Hematopoietic multipotent progenitor cell treated with erythropoietin and hydrocortisone succinate and interleukin-3 and kit ligand, for 15 days (in vitro differentiated cells): Measurements from ENCODE around the gene HOXD9.

Source experiments
- DNase-seq: peaks from one replicate; pipeline ENCODE4 v3.0.0-alpha.2; 2015; ENCODE audit warnings: low spot score

Gene HOXD9

DNA sequence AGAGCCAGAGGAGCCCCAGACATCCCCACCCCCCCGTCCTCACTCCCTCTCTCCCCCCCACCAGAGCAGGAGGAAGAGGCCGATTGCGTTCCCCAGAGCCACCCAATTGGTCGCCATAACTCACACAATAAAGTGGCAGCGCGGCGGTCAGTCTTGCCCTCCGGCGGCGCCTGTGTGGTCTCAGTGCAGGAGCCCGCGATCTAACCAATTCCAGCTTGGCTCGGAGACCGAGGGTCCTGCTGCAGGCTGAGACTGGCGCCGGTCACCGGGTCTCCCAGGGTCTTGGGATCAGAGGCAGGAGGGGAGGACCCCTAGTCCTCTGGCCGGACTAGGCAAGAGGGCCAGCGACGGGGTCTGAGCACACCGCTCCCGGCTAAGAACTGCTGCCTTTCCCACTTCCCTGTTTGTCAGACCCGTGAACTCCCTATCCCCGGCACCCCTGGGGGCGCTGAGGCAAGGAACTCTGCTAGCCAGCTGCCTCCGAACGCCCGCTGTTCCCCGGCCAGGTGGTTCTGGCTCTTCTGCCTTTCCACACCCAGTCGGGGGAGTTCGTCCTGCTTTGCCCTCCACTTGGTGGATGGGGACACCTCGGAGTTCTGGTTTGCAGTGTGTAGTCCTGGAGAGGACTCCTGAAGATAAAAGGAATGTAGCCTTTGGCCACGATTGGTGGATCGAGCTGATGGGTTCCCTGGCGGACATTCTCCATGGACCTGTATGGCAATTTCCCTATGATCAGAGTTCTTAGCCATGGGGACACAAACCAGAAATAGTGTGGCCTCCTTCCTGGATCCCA, 24.0 kb upstream of the HOXD9 start:
- no peak for DNase-seq

DNA sequence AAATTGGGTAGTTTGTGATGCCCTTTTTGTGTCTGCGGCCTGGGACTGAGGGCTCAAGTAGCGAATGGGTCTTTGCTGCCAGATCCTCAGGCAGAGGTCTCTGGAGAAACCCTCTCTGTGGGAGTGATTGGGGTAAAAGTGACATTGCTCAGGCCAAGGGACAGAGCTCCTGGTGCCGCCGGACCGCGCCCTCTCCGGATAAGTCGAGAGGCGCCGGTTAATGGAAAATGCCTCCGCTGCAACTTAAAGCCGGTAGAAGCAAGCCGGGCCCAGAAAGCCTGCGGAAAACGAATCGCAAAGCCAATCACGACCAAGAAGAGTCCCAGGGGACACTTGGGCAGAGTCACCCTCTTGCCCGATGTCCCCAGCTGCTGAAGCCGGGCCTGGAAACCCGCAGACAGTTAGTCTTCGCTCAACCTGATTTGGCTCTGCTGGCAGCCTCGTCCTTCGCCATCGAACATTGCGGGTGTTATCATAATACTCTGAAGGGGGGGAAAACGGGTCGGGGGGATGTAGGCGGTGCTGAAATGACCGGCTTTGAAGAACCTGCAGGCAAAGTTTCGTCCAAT, 23.3 kb upstream of the HOXD9 start:
- no peak for DNase-seq

DNA sequence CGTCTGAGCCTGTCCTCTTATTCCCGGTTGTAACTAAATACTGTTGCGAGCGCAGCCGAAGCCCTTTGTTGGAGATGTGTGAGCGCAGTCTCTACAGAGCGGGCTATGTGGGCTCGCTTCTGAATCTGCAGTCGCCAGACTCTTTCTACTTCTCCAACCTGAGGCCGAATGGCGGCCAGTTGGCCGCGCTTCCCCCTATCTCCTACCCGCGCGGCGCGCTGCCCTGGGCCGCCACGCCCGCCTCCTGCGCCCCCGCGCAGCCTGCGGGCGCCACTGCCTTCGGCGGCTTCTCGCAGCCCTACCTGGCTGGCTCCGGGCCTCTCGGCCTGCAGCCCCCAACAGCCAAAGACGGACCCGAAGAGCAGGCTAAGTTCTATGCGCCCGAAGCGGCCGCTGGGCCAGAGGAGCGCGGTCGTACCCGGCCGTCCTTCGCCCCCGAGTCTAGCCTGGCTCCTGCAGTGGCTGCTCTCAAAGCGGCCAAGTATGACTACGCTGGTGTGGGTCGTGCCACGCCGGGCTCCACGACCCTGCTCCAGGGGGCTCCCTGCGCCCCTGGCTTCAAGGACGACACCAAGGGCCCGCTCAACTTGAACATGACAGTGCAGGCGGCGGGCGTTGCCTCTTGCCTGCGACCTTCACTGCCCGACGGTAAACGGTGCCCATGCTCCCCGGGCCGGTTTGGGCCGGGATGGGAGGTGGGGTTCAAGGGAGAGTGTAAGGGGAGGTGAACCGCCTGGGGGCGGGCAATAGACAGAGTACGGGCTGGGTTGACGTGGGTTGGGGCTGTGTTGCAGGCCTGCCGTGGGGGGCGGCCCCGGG, 22.6 kb upstream of the HOXD9 start, which contains the start of gene HOXD12:
TSS of gene HOXD12 (plus strand) at position 68 of the 819 bp plus-strand sequence. CDS start at position 75, 7 bp downstream.
- no peak for DNase-seq

DNA sequence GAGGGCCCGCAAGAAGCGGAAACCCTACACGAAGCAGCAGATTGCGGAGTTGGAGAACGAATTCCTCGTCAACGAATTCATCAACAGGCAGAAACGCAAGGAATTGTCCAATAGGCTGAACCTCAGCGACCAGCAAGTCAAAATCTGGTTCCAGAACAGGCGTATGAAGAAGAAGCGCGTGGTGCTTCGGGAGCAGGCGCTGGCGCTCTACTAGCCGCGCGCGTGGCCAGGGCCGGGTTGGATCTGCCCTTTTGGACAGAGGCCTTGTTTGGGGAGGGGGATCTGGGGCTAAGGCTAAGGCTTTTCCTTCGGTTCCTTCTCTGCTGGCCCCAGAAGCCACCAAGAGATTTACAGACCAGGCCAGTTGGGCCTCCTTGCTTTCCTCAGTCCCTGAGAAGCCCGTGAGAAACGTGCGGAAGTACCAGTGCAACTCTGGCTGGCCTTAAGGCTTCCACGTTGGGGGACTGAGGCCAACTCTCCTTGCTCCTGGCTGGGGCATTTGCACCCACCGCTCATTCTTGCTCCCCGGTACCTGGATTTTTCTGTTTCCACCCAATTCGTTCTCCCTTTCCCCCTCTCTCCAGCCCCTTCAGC, 21.9 kb upstream of the HOXD9 start:
- no peak for DNase-seq

DNA sequence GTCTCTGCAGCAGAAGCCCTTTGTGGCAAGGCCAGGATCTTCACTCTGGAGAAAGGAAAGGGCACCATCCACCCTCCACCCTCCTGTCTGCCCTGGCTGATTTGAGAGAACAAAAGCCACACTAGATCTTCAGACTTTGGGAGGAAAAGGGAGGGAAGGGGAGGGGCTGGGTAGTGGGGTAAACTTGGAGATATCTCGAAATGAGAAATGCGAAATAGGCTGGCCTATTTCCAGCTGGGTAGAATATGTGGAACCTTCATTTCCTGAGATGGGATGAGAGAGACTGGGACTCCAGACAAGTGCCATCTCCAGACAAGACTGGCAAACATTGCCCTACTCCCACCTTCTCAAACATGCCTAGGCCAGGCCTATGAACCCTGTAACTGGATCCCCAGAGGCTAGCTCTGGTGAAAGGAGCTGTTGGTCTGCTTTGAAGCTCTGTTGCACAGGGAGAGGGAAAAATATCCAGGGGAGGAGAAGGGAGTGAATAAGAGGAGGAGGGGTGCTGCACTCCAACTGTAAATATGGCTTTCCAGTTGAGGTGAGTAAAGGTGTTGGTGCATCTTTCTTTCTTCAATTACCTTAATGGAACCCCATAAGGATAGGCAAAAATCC, 21.2 kb upstream of the HOXD9 start:
- no peak for DNase-seq

DNA sequence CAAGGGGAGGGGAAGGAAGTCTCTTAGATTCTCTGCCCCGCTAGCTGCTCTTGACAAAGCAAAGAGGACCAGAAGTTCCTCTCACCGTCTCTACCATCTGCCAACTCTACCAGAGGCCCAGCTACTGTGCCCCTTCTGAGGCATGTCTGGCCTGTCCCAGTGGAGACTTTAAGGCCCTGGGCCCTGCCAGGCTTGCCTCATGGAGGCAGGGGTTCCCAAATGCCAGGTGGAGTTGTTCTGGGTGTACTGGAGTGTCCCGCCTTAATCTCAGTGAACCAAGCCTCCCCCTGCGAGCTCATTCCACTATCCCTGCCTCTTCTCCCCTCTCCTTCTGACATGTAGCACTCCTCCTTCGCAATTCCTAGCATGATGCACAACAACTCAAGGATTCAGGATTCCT, 20.7 kb upstream of the HOXD9 start:
- DNase-seq = no peak

DNA sequence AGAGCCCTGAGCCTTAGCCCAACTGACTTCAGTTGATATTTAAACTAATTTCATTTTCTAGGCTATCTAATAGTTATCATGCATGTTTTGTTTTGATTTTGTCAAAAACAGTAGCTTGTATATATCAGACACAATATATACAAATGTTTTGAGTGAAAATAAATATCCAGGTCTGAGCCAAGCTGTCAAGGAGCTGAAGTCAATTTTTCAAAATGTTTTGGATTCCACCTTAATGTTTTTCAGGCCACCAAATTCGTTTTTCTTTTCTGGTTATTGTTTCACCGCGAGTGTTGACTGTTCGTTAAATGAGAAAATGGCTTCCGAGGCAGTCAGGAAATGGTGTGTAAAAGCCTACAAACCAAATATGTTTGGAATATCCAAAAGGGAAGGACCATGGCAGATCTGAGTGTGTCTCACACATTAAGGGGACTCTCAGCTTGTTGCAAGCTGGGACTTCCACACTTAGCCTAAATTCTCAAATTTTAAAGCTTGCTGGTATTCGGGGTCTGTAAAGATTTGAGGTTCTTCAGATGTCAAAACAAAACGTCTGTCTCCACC, 20.1 kb upstream of the HOXD9 start:
- no peak for DNase-seq

DNA sequence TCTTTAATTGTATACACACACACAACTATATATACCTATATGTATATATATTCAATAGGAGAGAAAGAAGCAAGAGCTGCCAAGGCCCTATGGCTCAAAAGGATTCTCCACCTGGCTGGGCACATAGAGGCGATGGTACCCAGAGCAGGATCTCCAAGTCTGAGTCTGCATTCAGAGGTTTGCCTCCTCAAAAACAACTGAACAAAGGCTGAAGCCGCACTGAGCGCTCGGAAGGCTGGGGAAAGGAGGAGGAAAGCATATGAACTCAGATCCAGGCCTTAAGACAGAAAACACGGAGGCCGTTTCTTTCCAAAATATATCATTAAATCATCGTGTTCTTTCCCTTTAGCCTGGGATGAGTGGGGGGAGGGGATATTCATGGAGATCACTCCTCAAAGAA, 19.3 kb upstream of the HOXD9 start:
- no peak for DNase-seq

DNA sequence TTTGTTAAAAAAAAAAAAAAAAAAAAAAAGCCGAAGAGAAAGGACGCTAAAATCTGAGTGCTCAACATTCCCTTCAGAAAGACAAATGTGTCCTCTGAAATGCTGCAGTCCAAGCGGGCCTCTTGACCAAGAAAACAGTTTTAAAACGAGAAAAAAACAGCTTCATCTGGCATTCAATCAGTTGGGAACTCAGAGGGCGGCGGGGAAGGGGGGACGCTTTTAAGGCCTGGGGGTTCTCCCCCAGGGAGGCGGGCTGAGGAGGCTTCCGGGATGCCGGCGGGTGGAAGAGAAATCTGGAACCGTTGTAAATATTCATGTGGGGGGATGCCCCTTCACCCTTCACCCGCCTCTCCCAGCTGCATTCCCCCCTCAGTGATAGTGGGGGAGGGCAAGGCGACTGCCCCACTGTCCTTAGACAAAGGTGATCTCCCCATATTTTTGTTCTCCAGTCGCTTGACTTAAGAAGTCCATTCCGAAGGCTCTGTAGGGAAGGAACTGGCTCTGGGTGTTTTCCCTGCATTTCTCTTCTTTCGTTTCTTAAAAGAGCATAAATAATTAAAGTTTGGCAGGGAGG, 18.7 kb upstream of the HOXD9 start:
- no peak for DNase-seq

DNA sequence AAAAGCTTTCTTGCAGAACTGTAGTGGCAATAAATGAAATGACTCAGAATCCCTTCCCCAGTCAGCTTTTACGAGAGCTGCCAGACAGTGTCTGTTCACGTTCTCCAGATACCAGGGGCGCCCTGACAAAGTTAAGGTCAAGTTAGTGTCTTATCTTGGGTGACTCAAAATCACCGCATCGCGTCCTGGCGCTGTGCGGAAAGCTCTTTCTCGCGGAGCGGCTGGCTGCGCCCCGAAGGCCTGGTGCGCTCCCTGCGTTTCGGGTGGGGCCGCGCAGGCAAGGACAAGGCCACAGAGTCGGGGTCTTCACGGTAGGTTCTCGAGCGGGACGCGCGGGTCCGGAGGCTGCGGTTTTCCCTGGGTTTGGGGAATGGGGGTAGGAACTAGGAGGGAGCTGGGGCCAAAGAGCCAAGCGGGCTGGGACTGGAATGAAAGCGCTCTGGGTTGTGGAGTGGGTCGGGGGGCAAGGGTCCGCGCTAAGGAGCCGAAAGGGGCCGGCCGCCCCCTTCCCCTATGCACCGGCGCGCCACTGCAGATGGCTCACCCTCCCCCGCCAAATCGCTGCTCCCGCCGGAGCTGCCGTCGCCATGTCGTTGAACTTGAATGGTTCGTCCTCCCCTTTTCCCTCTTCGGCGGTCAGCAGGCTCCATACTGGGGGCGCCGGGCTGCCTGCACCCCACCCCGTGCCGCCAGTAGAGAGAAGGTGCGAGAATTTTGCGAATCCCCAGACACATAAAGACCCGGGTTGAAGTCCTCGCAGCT, 18.0 kb upstream of the HOXD9 start:
- no peak for DNase-seq

DNA sequence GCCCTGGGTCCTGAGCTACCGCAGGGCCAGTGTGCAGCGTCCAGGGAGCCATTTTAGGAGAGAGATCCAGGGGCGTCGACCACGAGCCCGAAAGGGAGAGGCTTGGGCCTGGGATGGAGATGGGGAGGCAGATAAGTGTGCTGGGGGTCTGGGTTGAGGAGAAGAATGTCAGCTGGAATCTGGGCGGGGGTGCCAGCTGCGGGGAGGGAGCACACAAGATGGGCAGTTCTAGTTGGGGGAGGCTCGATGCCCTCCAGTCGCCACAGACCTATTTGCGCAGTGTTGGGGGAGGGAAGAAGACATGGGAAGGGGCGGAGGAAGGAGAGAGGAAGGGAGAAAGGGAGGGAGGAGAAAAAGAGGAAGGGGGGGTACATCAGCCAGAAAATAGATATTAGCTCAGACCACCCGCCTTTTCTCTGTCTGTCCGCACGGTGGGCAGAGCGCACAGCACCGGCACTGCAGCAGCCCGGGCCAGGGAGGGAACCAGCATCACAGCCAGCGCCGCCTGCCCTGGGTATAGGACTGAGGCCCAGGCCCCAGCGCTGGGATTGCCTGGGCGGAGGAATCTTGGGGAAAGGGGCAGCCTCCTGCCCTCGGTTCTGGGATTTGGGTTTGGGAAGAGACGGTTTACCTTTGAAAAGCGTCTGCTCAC, 17.3 kb upstream of the HOXD9 start:
- DNase-seq = no peak

DNA sequence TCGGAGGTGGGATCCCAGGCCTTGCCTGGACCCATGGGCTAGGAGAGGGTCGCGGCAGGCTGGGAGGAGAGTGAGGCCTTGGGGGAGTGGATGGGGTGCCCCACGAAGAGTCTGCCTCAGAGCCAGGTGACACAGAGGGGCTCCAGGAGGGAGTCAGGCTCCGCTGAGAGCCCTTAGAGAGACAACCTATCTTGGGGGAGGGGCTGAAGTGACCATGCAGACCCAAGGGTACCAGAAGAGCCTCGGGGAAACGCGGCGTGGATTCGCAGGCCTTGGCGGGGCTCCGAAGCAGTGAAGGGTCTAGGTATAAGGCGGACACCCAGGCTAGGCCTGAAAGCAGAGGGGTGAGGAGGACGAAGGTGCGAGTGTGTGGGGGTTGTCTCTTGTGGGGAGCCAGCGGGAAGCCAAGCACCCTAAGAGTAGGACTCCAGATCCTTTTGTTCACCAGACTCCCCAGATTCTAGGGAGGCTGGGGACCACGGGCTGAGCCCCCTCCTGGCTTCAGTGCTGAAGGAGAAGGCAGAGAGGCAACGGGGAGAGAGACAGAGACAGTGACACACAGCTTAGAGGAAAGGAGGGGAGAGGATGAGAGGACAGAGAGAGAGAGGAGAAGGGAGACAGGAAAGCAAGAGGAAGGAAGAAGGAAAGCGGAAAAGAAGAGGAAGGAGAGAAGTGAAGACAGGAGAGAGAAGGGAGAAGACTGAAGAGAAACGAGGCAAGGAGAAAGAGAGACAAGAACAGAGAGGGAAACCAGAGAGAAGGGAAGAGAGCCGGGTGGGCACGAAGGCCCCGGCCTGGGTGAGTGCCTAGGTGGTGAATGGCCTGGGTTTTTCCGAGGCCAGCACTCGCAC, 16.6 kb upstream of the HOXD9 start:
- DNase-seq = no peak

DNA sequence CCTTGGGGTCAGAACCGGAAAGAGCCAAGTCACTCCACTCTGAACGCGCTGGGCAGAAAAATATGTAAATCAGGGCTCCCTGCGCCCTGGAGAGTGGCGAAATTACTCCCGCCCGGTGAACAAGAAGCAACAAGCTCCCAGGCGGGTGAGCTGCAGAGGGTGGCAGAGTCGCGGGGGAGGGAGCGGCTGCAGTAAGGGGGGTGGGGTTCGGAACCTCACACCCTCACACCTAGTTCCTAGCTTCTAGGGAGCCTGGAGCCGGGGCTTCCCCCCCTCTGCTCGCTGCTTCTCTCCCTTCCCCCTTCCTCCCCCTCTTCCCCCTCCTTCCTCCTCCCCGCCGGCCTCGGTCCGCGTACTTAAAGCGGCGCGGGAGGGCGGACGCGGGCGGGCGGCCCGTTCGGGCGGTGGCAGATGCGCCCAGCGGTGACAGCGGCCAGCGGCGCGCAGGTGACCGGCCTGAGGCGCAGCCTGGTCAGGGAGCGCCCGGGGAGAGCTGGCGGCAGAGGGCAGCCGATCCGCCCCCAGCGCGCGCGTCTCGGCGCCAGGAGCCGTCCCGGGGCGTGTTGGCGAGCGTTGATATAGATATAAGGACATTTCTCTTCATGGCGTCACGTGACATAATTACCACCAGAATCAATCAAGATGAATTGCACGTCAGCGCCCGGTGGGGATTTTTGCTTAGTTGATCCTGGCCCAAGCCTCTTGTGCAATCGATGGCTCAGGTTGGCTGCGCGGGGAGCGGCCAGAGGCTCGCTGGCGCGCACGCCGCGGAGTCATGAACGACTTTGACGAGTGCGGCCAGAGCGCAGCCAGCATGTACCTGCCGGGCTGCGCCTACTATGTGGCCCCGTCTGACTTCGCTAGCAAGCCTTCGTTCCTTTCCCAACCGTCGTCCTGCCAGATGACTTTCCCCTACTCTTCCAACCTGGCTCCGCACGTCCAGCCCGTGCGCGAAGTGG, 15.7 kb upstream of the HOXD9 start, which contains the start of gene HOXD11:
TSS of gene HOXD11 (plus strand) at position 700 of the 959 bp plus-strand sequence. CDS start at position 776, 76 bp downstream.
- no peak for DNase-seq

DNA sequence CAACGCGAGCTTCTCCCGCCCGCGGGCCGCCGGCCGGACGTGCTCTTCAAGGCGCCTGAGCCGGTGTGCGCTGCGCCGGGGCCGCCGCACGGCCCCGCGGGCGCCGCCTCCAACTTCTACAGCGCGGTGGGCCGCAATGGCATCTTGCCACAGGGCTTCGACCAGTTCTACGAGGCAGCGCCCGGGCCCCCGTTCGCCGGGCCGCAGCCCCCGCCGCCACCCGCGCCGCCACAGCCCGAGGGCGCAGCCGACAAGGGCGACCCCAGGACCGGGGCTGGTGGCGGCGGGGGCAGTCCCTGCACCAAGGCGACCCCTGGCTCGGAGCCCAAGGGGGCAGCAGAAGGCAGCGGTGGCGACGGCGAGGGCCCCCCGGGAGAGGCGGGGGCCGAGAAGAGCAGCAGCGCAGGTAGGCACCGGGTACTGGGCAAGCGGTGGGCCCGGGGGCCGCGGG, 14.8 kb upstream of the HOXD9 start:
- DNase-seq = no peak

DNA sequence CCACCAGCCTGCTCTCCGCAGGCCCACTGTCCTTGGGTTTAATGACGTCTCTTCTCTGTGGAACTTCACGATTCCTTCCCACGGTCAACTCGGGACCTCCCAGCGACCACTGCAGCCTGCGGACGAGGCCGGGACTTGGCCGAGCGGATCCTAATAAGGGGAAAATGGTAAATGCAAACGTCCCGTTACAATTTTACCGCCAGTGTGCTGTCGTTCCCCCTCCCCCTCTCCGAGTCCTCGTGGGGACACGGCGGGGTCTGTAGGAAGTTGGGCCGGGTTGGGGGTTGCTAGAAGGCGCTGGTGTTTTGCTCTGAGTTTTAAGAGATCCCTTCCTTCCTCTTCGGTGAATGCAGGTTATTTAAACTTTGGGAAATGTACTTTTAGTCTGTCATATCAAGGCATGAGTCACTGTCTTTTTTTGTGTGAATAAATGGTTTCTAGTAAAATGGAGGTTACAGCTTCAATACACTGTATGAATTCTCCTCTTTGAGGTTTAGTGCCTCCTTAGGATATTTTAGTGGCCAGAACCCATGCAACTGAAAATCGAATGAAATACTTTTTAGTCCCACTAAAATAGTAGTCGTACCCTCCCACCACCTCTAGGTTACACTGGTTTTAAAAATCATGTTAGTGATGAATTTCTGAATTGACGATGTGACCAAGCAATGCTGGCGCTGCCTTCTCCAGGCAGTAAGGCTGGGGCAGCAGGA, 13.2 kb upstream of the HOXD9 start:
- DNase-seq = no peak

DNA sequence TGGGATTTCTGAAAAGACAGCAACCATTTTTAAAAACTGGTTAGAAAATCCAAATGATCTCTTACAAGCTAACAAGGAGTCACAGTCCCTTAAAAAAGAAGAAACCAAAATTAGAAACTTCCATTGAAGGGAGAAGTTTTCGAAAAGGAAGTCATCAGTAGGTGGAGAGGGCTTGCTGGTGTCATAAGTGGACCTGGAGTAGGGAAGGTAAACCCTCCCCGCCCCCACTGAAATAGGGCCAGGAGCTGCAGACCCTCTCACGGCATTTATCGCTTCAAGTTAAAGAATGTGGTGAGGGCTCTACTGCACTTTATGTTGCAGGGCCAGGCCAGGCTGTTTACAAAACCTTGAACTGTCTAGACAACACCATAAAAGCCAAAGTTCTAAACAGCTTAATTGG, 12.6 kb upstream of the HOXD9 start:
- DNase-seq = no peak
